Activated naive CD8-positive, alpha-beta T cell treated with anti-CD3 and anti-CD28 coated beads for 36 hours (primary cell): ENCODE data around the gene KCNIP4. TPM values are rescaled to one million over a fixed set of nuclear protein-coding genes. Genes with fewer than 3 reads are reported as not detected.

Experiments used
- DNase-seq: peaks from one replicate; pipeline ENCODE4 v3.0.0; 2021
- H3K27ac Mint-ChIP-seq: one replicate; pipeline ENCODE4 v1.8.0; 2022; ENCODE audit warnings: mild to moderate bottlenecking, moderate library complexity, mixed read lengths
- H3K27me3 Mint-ChIP-seq: one replicate; pipeline ENCODE4 v1.8.0; 2022; ENCODE audit warnings: mild to moderate bottlenecking, mixed read lengths
- H3K36me3 Mint-ChIP-seq: one replicate; pipeline ENCODE4 v1.8.0; 2021; ENCODE audit warnings: mild to moderate bottlenecking, mixed read lengths
- H3K4me1 Mint-ChIP-seq: one replicate; pipeline ENCODE4 v1.8.0; 2021; ENCODE audit warnings: mixed read lengths
- H3K4me3 Mint-ChIP-seq: one replicate; pipeline ENCODE4 v1.8.0; 2022; ENCODE audit warnings: mild to moderate bottlenecking, moderate library complexity, mixed read lengths
- H3K9me3 Mint-ChIP-seq: one replicate; pipeline ENCODE4 v1.8.0; 2022; ENCODE audit warnings: mixed read lengths
- total RNA-seq, 2 experiments: library from RNA; stranded (reverse); gene quantifications; one replicate each; pipeline ENCODE4 v1.2.3, GENCODE V29; 2021

KCNIP4 gene
- total RNA-seq, 2 experiments from 2014 or later, result not detected

DNA sequence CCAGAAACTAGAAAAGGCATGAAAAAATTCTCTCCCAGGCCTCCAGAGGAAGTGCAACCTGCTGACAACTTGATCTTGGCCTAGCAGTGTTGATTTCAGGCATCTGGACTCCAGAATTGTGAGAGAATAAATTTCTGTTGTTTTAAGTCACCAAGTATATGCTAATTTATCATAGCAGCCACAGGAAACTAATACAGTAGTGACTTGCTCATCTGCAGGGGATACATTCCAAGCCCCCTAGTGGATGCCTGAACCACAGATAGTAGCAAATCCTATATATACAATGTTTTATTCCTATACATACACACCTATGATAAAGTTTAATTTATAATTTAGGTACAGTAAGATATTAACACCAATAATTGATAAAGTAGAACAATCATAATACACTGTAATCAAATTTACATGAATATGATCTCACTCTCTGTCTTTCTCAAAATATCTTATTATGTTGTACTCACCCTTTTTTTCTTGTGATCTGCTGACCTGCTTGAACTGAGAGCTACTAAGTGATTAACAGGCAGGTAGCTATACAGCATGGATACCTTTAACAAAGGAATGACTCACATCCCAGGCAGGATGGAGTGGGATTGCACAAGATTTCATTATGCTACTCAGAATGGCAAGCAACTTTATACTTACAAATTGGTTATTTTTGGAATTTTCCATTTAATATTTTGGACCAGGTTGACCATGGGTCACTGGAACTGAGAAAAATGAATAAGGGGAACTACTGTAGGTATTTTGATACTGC, 501.1 kb downstream of the KCNIP4 start:
- Mint-ChIP-seq H3K27ac (no peak overlapping the region), H3K4me3 (no peak overlapping the region), H3K9me3 (peaks cover 2% of the 10 kb centered on the region), H3K36me3 (no peaks in the 10 kb centered on the region), H3K4me1 (no peaks in the 10 kb centered on the region), H3K27me3 (no peaks in the 10 kb centered on the region)
- no peak for DNase-seq

DNA sequence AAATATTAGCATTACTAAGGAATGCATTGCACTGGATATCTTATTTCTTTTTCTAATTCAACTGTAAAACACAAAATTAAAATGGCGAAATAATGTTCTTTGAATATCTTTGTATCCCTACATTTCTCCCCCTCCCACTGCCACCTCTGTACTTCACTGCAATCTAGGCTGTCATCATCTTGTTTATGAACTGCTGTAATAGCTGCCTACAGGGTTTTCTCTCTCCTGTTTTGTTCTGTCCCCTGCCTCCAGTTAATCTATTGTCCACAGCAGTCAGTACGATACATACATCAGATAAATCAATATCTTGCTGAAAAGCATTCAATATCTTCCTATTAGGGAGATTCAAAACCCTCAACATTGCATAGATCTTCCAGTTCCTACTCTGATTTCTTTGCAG, 528.4 kb downstream of the KCNIP4 start:
- Mint-ChIP-seq H3K27ac (no peak overlapping the region), H3K4me1 (no peaks in the 10 kb centered on the region), H3K36me3 (no peaks in the 10 kb centered on the region), H3K9me3 (peaks cover 1% of the 10 kb centered on the region), H3K4me3 (no peak overlapping the region), H3K27me3 (no peaks in the 10 kb centered on the region)
- no peak for DNase-seq

DNA sequence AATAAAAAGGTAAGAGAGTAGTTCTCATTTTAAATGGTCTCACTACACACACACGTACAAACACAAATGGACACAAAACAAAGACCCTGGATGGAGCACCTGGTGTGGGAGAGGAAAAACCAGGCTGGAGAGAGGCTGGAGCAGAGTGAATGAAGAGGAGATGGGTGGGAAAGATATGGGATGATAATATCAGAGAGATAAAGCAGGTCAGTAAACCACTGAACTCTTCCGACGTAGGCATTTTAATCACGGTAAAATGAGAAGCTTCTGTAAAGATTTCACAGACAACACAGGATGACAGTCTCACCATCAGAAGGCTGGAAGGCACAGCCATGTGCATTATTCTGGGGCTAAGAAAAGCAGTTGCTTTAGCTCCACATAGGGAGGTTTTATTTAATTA, 532.8 kb downstream of the KCNIP4 start:
- DNase-seq, result no peak
- H3K27me3 Mint-ChIP-seq, result no peaks in the 10 kb centered on the region
- no peaks in the 10 kb centered on the region for H3K36me3 Mint-ChIP-seq
- H3K4me3 Mint-ChIP-seq, result no peak overlapping the region
- no peaks in the 10 kb centered on the region for H3K4me1 Mint-ChIP-seq
- H3K9me3 Mint-ChIP-seq, result peaks cover 4% of the 10 kb centered on the region
- H3K27ac Mint-ChIP-seq, result no peak overlapping the region

DNA sequence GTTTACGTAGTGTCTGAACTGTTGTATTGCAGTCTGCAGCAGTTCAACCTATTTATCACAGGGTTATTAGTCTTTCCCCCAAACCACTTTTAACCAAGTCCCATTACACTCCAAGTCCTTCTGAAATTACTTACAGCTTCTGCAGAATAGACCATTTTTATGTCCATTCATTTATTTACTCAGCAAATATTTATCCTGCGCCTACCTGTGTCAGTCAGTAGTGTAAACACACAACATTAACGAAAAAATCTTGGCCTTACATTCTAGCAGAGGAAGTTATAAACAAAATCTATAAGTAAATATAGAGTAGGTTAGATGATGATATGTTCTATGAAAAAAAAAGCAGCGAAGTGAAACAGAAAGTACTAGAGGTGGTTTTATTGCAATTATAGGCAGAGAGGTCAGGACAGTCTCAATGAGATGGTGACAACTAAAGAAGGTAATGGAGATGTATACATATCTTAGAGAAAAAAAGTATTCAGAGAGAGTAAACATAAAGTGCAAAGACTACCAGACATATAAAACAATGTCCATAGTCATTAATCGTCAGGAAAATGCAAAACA, 534.7 kb downstream of the KCNIP4 start:
- Mint-ChIP-seq H3K4me1 (no peaks in the 10 kb centered on the region), H3K9me3 (peaks cover 4% of the 10 kb centered on the region), H3K36me3 (no peaks in the 10 kb centered on the region), H3K27ac (no peak overlapping the region), H3K27me3 (no peaks in the 10 kb centered on the region), H3K4me3 (no peak overlapping the region)
- no peak for DNase-seq

DNA sequence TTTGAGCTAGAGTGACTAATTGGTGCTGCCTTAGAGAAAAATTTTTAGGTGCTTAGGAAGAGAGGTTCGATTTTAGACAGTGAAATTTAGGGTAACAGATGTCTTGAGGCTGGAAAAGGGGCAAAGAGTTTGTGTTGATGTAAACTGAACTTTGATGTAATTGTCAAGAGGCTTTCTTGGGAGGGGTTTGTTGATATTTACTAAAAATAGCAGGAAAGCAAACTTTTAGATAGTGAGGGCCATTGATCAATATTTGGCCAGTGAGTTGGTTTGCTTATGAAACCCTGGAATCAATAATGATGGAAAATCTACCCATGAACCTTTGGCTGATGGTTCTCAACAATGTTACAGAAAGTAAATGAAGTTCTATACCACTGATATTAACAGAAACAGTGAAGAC, 537.5 kb downstream of the KCNIP4 start:
- Mint-ChIP-seq H3K4me3 (no peak overlapping the region), H3K27me3 (no peaks in the 10 kb centered on the region), H3K9me3 (peaks cover 3% of the 10 kb centered on the region), H3K36me3 (no peaks in the 10 kb centered on the region), H3K27ac (no peak overlapping the region), H3K4me1 (no peaks in the 10 kb centered on the region)
- no peak for DNase-seq

DNA sequence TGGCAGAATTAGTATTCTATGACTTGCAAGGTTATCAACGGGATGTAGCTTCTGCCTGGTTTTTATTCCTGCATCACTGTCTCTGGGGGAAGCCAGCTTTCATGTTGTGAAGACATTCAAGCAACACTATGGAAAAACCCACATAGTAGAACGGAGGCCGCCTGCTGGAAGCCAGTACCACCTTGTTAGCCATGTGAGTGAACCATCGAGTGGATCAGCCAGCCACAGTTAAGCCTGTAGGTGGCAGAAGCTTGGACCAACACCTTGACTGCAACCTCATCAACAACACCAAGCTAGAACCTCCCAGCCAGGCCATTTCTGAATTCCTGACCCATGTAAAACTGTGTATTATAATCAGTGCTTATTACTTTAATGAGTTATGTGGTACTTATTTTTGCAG, 538.2 kb downstream of the KCNIP4 start:
- H3K9me3 Mint-ChIP-seq, result peaks cover 3% of the 10 kb centered on the region
- no peak overlapping the region for H3K4me3 Mint-ChIP-seq
- H3K36me3 Mint-ChIP-seq, result no peaks in the 10 kb centered on the region
- no peak overlapping the region for H3K27ac Mint-ChIP-seq
- H3K4me1 Mint-ChIP-seq, result no peaks in the 10 kb centered on the region
- no peaks in the 10 kb centered on the region for H3K27me3 Mint-ChIP-seq
- DNase-seq, result no peak

DNA sequence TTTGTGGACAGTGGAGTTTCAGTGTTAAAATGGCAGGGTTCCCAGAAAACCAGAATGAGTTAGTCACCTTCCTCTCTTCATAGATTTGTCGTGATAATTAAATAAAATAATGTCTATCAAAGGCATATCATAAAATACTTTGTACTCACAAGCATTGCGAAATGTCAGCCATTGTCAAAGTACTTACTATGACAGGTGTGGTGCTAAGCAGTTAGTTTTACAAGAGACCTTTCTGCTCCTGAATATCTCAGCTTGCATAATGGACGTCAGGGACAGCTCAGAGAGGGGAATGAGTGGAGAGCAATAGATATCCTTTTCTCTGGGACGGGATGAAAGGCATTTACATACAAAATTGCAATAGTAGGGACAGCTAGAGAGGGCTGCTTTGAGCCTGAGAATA, 560.9 kb downstream of the KCNIP4 start:
- no peaks in the 10 kb centered on the region for H3K36me3 Mint-ChIP-seq
- DNase-seq, result no peak
- H3K27me3 Mint-ChIP-seq, result no peaks in the 10 kb centered on the region
- peaks cover 3% of the 10 kb centered on the region for H3K9me3 Mint-ChIP-seq
- H3K4me1 Mint-ChIP-seq, result no peaks in the 10 kb centered on the region
- no peak overlapping the region for H3K27ac Mint-ChIP-seq
- H3K4me3 Mint-ChIP-seq, result no peak overlapping the region

DNA sequence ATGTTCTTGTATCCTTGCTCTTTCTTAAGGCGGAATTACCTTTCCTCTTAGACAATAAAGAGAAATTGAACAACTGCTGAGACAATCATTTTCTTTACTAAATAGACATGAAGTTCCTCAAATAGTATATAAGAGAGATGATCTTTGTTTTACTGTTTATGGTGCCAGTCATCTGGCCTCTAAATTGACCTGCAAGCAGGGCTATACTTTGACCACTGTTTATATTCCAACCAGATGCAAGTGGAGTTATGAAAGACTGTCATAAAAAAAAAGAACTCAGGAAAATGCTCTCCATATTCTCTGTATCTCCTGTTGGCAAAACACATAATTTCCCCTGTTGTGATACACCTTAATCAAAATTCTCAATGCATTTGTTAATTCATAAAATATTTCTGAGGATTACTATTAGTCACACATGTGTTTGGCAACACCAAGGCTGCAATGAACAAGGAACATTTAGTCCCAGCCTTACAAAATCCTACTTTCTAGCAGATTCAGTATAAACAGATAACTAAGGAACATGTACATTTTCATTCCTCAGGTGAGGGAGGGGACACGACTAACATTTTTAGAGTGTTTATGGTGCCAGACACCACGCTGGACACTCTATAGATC, 562.3 kb downstream of the KCNIP4 start:
- no peaks in the 10 kb centered on the region for H3K36me3 Mint-ChIP-seq
- no peaks in the 10 kb centered on the region for H3K27me3 Mint-ChIP-seq
- H3K27ac Mint-ChIP-seq, result no peak overlapping the region
- no peak overlapping the region for H3K4me3 Mint-ChIP-seq
- H3K4me1 Mint-ChIP-seq, result no peaks in the 10 kb centered on the region
- peaks cover 3% of the 10 kb centered on the region for H3K9me3 Mint-ChIP-seq
- no peak for DNase-seq

DNA sequence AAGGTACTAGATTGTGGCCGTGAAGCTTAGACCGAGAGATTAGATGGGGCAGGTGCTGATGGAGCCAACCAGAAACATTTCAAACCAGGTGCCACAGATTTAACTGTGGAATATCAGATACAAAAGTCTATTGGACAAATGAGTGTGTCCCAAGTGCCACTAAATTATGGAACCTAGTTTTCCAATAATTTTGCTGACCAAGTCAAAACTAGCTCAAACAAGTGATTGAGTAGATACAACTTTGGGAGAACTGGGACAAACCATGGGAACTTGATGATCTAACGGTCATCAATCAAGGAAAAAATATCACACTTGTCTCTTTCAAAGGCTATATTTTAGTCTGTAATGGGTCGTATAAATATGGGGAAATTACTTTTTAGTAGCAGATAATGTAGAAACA, 562.9 kb downstream of the KCNIP4 start:
- no peaks in the 10 kb centered on the region for H3K27me3 Mint-ChIP-seq
- no peaks in the 10 kb centered on the region for H3K36me3 Mint-ChIP-seq
- DNase-seq, result no peak
- H3K27ac Mint-ChIP-seq, result no peak overlapping the region
- H3K4me1 Mint-ChIP-seq, result no peaks in the 10 kb centered on the region
- no peak overlapping the region for H3K4me3 Mint-ChIP-seq
- peaks cover 3% of the 10 kb centered on the region for H3K9me3 Mint-ChIP-seq

DNA sequence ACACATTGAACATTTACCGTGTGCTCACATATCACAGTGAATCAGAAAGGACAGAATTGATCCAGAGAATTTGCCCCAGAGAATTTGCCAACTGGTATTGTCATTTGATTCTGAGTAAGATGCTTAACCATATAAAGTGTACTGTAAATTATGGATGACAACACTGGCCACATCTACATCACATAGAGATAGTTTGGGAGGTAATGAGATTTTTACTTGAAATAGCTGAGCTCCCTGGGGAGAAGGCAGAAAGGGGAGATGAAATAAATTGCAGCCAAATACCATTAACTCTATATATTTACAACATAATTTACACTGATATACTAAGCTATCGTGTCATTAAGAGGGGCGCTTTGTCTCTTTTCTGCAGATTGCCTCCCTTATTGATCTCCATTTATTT, 564.0 kb downstream of the KCNIP4 start:
- H3K36me3 Mint-ChIP-seq, result no peaks in the 10 kb centered on the region
- H3K9me3 Mint-ChIP-seq, result peaks cover 3% of the 10 kb centered on the region
- no peaks in the 10 kb centered on the region for H3K27me3 Mint-ChIP-seq
- no peak for DNase-seq
- H3K4me1 Mint-ChIP-seq, result no peaks in the 10 kb centered on the region
- H3K4me3 Mint-ChIP-seq, result no peak overlapping the region
- H3K27ac Mint-ChIP-seq, result no peak overlapping the region

DNA sequence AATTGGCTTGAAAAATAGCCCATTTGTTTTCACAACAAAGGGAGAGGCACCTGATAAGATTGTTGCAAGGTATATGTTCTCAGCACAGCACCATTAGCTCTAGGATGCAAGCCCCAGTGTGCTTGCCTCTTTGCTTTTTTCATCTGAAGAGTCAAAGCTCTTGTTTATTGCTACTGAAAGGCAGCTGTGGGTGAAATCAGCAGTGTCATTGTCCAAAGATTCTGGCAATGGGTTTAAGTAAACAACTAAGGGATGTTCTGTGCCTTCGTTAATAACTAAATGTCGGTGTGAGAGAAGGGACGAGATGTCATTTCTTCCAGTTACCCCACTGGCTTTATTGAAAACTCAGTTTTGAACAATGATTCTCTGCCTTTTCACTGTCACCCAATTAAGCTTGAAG, 567.7 kb downstream of the KCNIP4 start:
- H3K4me3 Mint-ChIP-seq, result no peak overlapping the region
- no peak for DNase-seq
- H3K27ac Mint-ChIP-seq, result no peak overlapping the region
- H3K36me3 Mint-ChIP-seq, result no peaks in the 10 kb centered on the region
- no peaks in the 10 kb centered on the region for H3K9me3 Mint-ChIP-seq
- no peaks in the 10 kb centered on the region for H3K27me3 Mint-ChIP-seq
- H3K4me1 Mint-ChIP-seq, result no peaks in the 10 kb centered on the region

DNA sequence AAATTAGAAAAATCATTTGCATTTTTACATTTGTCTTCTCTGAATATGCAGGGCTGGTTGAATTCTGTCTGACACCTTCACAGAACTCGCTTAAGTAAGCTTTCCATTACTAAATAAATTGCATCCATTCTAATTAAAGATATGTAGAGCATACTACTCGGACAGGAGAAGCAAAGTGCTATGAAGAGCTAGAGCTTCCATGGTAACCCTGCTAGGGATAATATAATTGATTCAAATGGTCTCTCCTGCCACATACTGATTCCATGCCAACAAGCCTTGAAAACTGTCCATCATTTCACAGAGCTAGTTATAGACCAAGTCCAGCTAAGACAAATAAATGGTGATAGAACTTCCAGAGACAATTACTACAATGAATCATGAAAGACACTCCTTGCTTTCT, 571.5 kb downstream of the KCNIP4 start:
- no peaks in the 10 kb centered on the region for H3K4me1 Mint-ChIP-seq
- DNase-seq, result no peak
- H3K36me3 Mint-ChIP-seq, result no peaks in the 10 kb centered on the region
- no peaks in the 10 kb centered on the region for H3K27me3 Mint-ChIP-seq
- peaks cover 2% of the 10 kb centered on the region for H3K9me3 Mint-ChIP-seq
- H3K4me3 Mint-ChIP-seq, result no peak overlapping the region
- H3K27ac Mint-ChIP-seq, result no peak overlapping the region

DNA sequence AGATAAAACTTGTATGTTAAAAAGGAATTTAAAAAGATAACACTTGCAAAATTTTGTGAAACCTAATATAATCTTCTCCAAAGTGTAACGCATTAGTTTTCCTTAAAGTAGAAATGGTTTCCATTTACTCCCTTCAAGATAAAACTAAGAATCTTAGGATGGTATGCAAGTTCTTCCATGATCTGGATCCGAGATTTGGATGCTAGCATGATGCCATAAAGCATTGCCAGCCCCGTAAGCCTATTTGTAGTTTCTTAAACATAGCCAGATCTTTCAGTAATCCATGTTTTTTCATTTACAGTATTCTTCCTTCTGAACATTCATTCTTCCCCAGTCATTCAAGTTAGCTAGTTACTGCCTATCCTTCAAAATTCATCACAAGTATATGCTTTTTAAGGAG, 572.4 kb downstream of the KCNIP4 start:
- DNase-seq, result no peak
- Mint-ChIP-seq H3K36me3 (no peaks in the 10 kb centered on the region), H3K4me1 (no peaks in the 10 kb centered on the region), H3K4me3 (no peak overlapping the region), H3K27ac (no peak overlapping the region), H3K27me3 (no peaks in the 10 kb centered on the region), H3K9me3 (peaks cover 3% of the 10 kb centered on the region)

DNA sequence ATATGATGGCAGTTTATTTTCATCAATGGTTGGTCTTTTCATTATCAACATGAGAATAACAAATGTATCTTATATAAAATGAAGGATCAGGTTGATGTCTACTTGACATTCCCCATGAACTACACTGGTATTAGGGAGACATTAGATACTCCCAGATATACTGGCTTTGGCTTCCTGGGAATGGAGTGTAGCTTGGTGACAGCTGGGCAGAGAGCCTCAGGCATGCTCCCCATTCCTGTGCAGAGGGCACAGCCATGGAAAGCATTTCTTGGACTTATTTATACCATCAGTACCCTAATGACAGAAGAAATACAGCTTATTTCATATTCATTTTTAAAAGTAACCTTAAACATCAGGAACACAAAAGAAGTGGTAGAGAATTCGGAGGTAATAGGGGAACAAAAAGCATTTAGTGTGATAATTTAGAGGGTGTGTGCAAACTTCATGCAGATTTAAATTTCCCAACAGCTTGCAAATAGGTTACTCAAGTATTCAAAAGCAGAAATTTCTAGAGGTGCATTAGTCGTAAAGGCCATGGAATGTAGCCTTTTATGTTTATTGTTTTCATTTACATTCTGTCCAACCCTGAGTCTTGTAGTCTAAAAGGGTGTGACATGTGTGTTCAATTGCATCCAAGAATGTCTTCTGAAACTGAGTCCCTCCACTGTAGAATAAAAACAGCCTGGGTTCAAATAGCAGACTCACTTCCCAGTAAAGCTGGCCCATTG, 573.8 kb downstream of the KCNIP4 start:
- DNase-seq, result no peak
- Mint-ChIP-seq H3K9me3 (peaks cover 5% of the 10 kb centered on the region), H3K4me1 (no peaks in the 10 kb centered on the region), H3K4me3 (no peak overlapping the region), H3K27me3 (no peaks in the 10 kb centered on the region), H3K27ac (no peak overlapping the region), H3K36me3 (no peaks in the 10 kb centered on the region)

DNA sequence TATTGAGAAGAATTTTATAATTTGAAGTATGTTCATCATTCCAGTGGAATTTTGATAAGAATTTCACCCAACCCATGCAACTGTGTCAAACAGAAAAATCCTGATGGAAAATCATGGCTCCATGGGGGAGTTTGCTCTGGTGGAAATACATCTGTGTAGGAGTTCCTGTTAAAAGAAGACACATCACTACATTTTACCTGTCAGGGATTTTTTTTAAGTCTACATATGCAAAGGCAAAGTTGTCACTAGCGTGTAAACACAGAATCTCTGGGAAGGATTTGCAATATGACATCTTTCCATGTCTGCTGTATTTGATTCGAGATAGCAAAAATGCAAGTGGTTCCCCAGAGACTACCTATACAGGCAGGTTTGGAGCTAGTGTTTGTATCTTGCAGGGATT, 581.0 kb downstream of the KCNIP4 start:
- no peaks in the 10 kb centered on the region for H3K36me3 Mint-ChIP-seq
- no peak for DNase-seq
- H3K27ac Mint-ChIP-seq, result no peak overlapping the region
- peaks cover 6% of the 10 kb centered on the region for H3K9me3 Mint-ChIP-seq
- no peaks in the 10 kb centered on the region for H3K27me3 Mint-ChIP-seq
- no peak overlapping the region for H3K4me3 Mint-ChIP-seq
- no peaks in the 10 kb centered on the region for H3K4me1 Mint-ChIP-seq
